Retinal pigment epithelial cell (primary cell): ENCODE measurements around the gene LCA5.
A peak's percentile ranks its signal among the peaks of the same experiment; 100 is the strongest.

Source experiments
- DNase-seq: peaks from one replicate; pipeline ENCODE4 v3.0.0-alpha.2; 2010; ENCODE audit warnings: low read depth
- H3K4me3 ChIP-seq: 2 replicates; pipeline ENCODE4 v1.5.1; 2011; ENCODE audit warnings: mild to moderate bottlenecking, low read length, control low read depth, moderate library complexity
- TF ChIP-seq, protein P1 (sequence below): conservative IDR thresholded peaks from 2 replicates; pipeline ENCODE4 v1.5.1; 2011; ENCODE audit warnings: low read depth, low read length, control low read depth, inconsistent platforms

Gene LCA5

GRCh38 chr6:79570129-79571029, 33.1 kb upstream of the LCA5 start:
- DNase-seq, result peak; percentile 42

DNA sequence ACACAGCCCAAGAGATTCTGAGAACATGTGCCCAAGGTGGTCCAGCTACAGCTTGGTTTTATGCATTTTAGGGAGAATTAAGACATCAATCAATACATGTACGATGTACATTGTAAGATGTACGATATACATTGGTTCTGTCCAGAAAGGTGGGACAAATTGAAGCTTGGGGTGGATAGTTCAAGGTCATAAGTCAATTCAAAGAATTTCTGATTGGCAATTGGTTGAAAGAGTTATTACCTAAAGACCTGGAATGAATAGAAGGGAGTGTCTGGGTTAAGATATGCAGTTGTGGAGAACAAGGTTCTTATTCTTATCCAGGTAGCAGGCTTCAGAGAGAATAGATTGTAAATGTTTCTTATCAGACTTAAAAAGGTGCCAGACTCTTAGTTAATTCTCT, 31.8 kb upstream of the LCA5 start:
- no peak for DNase-seq
- TF ChIP-seq, protein P1, sequence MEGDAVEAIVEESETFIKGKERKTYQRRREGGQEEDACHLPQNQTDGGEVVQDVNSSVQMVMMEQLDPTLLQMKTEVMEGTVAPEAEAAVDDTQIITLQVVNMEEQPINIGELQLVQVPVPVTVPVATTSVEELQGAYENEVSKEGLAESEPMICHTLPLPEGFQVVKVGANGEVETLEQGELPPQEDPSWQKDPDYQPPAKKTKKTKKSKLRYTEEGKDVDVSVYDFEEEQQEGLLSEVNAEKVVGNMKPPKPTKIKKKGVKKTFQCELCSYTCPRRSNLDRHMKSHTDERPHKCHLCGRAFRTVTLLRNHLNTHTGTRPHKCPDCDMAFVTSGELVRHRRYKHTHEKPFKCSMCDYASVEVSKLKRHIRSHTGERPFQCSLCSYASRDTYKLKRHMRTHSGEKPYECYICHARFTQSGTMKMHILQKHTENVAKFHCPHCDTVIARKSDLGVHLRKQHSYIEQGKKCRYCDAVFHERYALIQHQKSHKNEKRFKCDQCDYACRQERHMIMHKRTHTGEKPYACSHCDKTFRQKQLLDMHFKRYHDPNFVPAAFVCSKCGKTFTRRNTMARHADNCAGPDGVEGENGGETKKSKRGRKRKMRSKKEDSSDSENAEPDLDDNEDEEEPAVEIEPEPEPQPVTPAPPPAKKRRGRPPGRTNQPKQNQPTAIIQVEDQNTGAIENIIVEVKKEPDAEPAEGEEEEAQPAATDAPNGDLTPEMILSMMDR, result no peak
- H3K4me3 ChIP-seq, result no peak overlapping the region

More at GRCh38 chr6:79570129-79571029, 33.1 kb upstream of the LCA5 start:
- TF ChIP-seq, protein P1, result peak; percentile 62
- H3K4me3 ChIP-seq, result no peak overlapping the region

- TF ChIP-seq, protein P1, result no peak
- H3K4me3 ChIP-seq, result no peak overlapping the region
- DNase-seq, result no peak
Measured at GRCh38 chr6:79564636-79565035, 27.4 kb upstream of the LCA5 start.

- no peak for DNase-seq
- H3K4me3 ChIP-seq, result no peak overlapping the region
- TF ChIP-seq, protein P1, result no peak
Measured at GRCh38 chr6:79559706-79560105, 22.5 kb upstream of the LCA5 start.

DNA sequence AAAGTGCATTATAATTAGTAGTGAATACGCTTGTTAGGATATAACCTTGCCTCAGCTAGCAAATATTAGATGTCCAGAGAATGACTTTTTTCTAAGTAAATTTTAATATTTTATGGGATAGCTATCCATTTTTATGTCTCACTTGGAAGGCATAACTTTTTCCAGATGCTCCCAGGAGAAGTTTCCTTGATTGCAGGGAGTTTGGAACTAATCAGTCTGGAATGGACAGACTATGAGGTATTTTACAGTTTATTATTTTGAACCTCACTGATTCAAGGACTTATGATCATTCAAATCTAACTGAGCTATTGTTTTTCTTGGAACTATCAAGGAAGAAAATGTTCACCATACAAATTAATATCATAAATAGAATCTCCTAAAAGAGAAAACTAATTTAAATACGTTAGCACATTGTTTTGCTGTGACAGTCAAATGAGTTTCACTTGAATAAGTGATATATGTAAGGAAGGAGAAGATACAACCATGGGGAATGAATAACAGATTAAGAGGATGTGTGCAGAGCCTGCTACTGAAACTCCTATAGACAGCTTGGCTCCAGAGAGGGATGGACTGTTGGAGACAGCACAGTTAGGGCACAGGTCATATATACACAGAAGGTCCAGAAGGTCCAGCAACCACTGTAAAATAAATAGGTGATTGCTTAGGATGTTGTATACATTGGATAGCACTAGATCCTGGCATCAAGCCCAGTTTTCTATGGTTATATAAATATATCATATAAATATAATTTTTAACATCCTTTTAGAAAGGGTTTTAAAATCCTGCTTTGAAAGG, 20.6 kb upstream of the LCA5 start:
- no peak overlapping the region for H3K4me3 ChIP-seq
- no peak for DNase-seq
- TF ChIP-seq, protein P1, result no peak

GRCh38 chr6:79554305-79554704, 17.1 kb upstream of the LCA5 start:
- TF ChIP-seq, protein P1, result no peak
- no peak for DNase-seq
- no peak overlapping the region for H3K4me3 ChIP-seq

DNA sequence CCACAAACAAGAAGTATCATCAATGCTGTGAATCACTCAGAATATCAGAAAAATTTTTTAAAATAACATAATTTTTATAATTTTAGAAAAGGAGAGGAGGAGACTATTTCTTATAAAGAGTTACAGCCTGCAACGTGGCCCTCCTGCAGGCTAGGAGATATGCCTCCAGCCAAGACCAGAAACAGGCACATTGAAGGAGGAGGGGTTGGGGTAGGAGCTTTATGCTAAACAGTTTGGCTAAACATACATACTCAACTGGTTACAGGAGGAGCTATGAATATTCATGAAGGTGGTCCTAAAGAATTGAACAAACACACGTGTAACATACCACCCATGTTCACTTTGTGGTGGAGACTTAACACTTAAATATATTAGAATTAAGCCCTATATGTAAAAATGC, 14.2 kb upstream of the LCA5 start:
- TF ChIP-seq, protein P1, result no peak
- no peak for DNase-seq

More for the DNA sequence above, 14.2 kb upstream of the LCA5 start:
- no peak overlapping the region for H3K4me3 ChIP-seq
